Tibial nerve (tissue), 4 donors: ENCODE measurements around the gene ACSM3.

Experiments used
- CTCF ChIP-seq, 5 experiments: fragments of 200-600 bp in 3 of 5; fragments of 450-650 bp in 2 of 5; sonication (generic) in 3 of 5; IDR thresholded peaks; one replicate each; pipeline ENCODE4 v1.5.1; 2016 to 2019; ENCODE audit warnings: antibody characterized with exemption in 5 of 5, mild to moderate bottlenecking in 3 of 5, moderate library complexity in 2 of 5
- EP300 ChIP-seq, 2 donors: sonication (generic); formaldehyde crosslinking; IDR thresholded peaks; one replicate each; pipeline ENCODE4 v1.6.1; 2017; ENCODE audit warnings: antibody characterized with exemption in 2 of 2, mild to moderate bottlenecking in 1 of 2
- POLR2A ChIP-seq, 2 donors: fragments of 450-650 bp; IDR thresholded peaks; one replicate each; pipeline ENCODE4 v1.6.1; 2017; ENCODE audit warnings: antibody characterized with exemption in 2 of 2, mild to moderate bottlenecking in 2 of 2, moderate library complexity in 2 of 2

GRCh38 chr16:20726661-20727060, 37.2 kb upstream of the ACSM3 start:
- TF ChIP-seq CTCF (IDR thresholded peaks at IDR 0.05): no peak
- TF ChIP-seq POLR2A (IDR thresholded peaks at IDR 0.05): no peak
- no peak for TF ChIP-seq EP300 (IDR thresholded peaks at IDR 0.05)
